ENCODE measurements around the gene COL13A1.

DNA sequence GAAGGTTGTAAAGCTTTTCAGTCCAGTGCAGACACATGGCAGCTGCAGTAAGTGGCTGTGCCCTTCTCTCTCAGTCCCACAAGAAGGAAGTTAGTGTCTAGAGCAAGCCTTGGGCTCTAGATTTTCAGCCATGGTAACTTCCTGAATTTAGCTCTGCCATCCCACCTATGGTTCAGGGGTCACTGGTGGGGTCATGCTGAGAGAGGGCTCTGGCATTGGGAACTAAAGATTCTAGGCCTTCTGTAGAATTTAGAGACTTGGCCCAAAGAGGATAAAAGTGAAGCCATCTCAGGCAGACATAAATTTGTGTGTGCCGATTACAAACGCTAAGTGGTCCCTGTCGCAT lies 113.5 kb downstream of the COL13A1 start:
- TF ChIP-seq FOXA1 (IDR thresholded peaks at IDR 0.05) (no peak), CTBP1 (IDR thresholded peaks at IDR 0.05; ENCODE audit: borderline replicate concordance) (no peak), ZNF384 (IDR thresholded peaks at IDR 0.05) (no peak), SP1 (IDR thresholded peaks at IDR 0.05) (no peak), HDGF (IDR thresholded peaks at IDR 0.05; ENCODE audit: borderline replicate concordance) (no peak)

Measured in HEK293T (cell line).